Gastrocnemius medialis (tissue), 4 donors: ENCODE results near the gene PRRC2A. TPM values are rescaled to one million over a fixed set of nuclear protein-coding genes. Genes with fewer than 3 reads are reported as not detected.
A peak's percentile ranks its signal among the peaks of the same experiment; 100 is the strongest.

Experiments
- ATAC-seq, 2 donors: fragments of 150-250 bp; one replicate each; pipeline ENCODE4 v1.9.1; 2016
- DNase-seq, 2 donors: peaks; one replicate each; pipeline ENCODE4 v3.0.0-alpha.2; 2019
- H3K27ac ChIP-seq, 4 donors: fragments of 200-600 bp; sonication (generic); 1 replicate in 1 of 4; 2 replicates in 3 of 4; pipeline ENCODE4 v1.5.1; 2016 to 2018; ENCODE audit warnings: mild to moderate bottlenecking in 2 of 4, moderate library complexity in 1 of 4
- H3K27me3 ChIP-seq, 3 donors: fragments of 200-600 bp; sonication (generic) in 2 of 3; 1 replicate in 1 of 3; 2 replicates in 2 of 3; pipeline versions ENCODE4 v1.5.1 to v1.6.0; 2016 to 2019; ENCODE audit warnings: mild to moderate bottlenecking in 1 of 3, moderate library complexity in 1 of 3
- H3K36me3 ChIP-seq, 2 donors: fragments of 200-600 bp; sonication (generic) in 1 of 2; one replicate each; pipeline ENCODE4 v1.5.1; 2017 to 2018
- H3K4me1 ChIP-seq, 2 donors: fragments of 200-600 bp; sonication (generic) in 1 of 2; one replicate each; pipeline ENCODE4 v1.5.1; 2016 to 2017; ENCODE audit warnings: mild to moderate bottlenecking in 2 of 2
- H3K4me3 ChIP-seq, 4 donors: fragments of 200-600 bp; sonication (generic) in 3 of 4; 1 replicate in 1 of 4; 2 replicates in 3 of 4; pipeline ENCODE4 v1.5.1; 2016 to 2019; ENCODE audit warnings: mild to moderate bottlenecking in 2 of 4
- H3K9me3 ChIP-seq, 3 donors: fragments of 200-600 bp; sonication (generic) in 2 of 3; 1 replicate in 1 of 3; 2 replicates in 2 of 3; pipeline ENCODE4 v1.5.1; 2016 to 2019
- POLR2A ChIP-seq, 2 donors: fragments of 450-650 bp; IDR thresholded peaks; one replicate each; pipeline ENCODE4 v1.6.1; 2017; ENCODE audit warnings: antibody characterized with exemption in 2 of 2, mild to moderate bottlenecking in 2 of 2, moderate library complexity in 2 of 2
- in situ Hi-C, 4 donors: fragments of 200-750 bp; cut with MboI; loops; one replicate each; pipeline versions ENCODE4 v1.15.0 to v1.8.0; 2017; ENCODE audit warnings: low sequenced_read_pairs in 4 of 4
- intact Hi-C: fragments of 100-400 bp; cut with DNase I; formaldehyde crosslinking; loops from one replicate; pipeline ENCODE4 v1.15.1; 2023; ENCODE audit warnings: low total_unique reads
- total RNA-seq, 4 donors: library from RNA; depleted of rRNA; stranded (reverse); fragments of >200 nt; gene quantifications; one replicate each; pipeline versions ENCODE4 v1.1.0 to v1.2.3, GENCODE V29; 2016
- TF ChIP-seq, protein P1 (sequence below), 5 experiments: fragments of 450-650 bp in 3 of 5; fragments of 200-600 bp in 2 of 5; sonication (generic) in 2 of 5; IDR thresholded peaks in 4 of 5; conservative IDR thresholded peaks in 1 of 5; 1 replicate in 4 of 5; 2 replicates in 1 of 5; pipeline ENCODE4 v1.5.1; 2016 to 2019; ENCODE audit warnings: antibody characterized with exemption in 5 of 5, mild to moderate bottlenecking in 3 of 5, moderate library complexity in 3 of 5

The PRRC2A gene
- total RNA-seq, 4 donors from 2014 or later, result 38.9 to 67.7 (median 52.0) TPM

- in situ Hi-C loops, result no loop called here
These were observed 11.3 kb downstream of the PRRC2A start for GRCh38 chr6:31631681-31632278.

GRCh38 chr6:31632279-31632946 is 11.9 kb downstream of the PRRC2A start:
- peaks cover 2 to 100% of the 10 kb centered on the region in 2 donors for H3K36me3 ChIP-seq
- no peak for TF ChIP-seq POLR2A (IDR thresholded peaks at IDR 0.05)
- TF ChIP-seq, protein P1, sequence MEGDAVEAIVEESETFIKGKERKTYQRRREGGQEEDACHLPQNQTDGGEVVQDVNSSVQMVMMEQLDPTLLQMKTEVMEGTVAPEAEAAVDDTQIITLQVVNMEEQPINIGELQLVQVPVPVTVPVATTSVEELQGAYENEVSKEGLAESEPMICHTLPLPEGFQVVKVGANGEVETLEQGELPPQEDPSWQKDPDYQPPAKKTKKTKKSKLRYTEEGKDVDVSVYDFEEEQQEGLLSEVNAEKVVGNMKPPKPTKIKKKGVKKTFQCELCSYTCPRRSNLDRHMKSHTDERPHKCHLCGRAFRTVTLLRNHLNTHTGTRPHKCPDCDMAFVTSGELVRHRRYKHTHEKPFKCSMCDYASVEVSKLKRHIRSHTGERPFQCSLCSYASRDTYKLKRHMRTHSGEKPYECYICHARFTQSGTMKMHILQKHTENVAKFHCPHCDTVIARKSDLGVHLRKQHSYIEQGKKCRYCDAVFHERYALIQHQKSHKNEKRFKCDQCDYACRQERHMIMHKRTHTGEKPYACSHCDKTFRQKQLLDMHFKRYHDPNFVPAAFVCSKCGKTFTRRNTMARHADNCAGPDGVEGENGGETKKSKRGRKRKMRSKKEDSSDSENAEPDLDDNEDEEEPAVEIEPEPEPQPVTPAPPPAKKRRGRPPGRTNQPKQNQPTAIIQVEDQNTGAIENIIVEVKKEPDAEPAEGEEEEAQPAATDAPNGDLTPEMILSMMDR (IDR thresholded peaks at IDR 0.05 in 4 of 5, conservative IDR thresholded peaks at IDR 0.05 in 1 of 5), result no peak
- no peaks in the 10 kb centered on the region for H3K27me3 ChIP-seq
- no peaks in the 10 kb centered on the region for H3K9me3 ChIP-seq
- H3K4me3 ChIP-seq, result no peak overlapping the region
- peak overlapping the region in 1 of 4 donors; percentile 3 for H3K27ac ChIP-seq
- DNase-seq (no peak), ATAC-seq (no peak)
- H3K4me1 ChIP-seq, result no peaks in the 10 kb centered on the region
- intact Hi-C loops, result no loop called here
- in situ Hi-C loops, result no loop called here

More at GRCh38 chr6:31631681-31632278, 11.3 kb downstream of the PRRC2A start:
- no peaks in the 10 kb centered on the region for H3K27me3 ChIP-seq
- no peak overlapping the region for H3K4me3 ChIP-seq
- H3K4me1 ChIP-seq, result no peaks in the 10 kb centered on the region
- H3K27ac ChIP-seq, result no peak overlapping the region
- ATAC-seq, result no peak
- intact Hi-C loops, result no loop called here
- TF ChIP-seq POLR2A (IDR thresholded peaks at IDR 0.05), result no peak
- TF ChIP-seq, protein P1 (IDR thresholded peaks at IDR 0.05 in 4 of 5, conservative IDR thresholded peaks at IDR 0.05 in 1 of 5), result no peak
- no peak for DNase-seq
- H3K36me3 ChIP-seq, result peaks cover 2 to 100% of the 10 kb centered on the region in 2 donors
- H3K9me3 ChIP-seq, result no peaks in the 10 kb centered on the region

- Histone ChIP-seq H3K4me1 (no peaks in the 10 kb centered on the region), H3K36me3 (peaks cover 0 to 99% of the 10 kb centered on the region in 2 donors), H3K9me3 (no peaks in the 10 kb centered on the region), H3K27ac (no peak overlapping the region), H3K4me3 (no peak overlapping the region), H3K27me3 (no peaks in the 10 kb centered on the region)
- in situ Hi-C loops, result no loop called here
- intact Hi-C loops, result no loop called here
- DNase-seq, result no peak
- no peak for ATAC-seq
- no peak for TF ChIP-seq POLR2A (IDR thresholded peaks at IDR 0.05)
- TF ChIP-seq, protein P1 (IDR thresholded peaks at IDR 0.05 in 4 of 5, conservative IDR thresholded peaks at IDR 0.05 in 1 of 5), result no peak
These were observed 12.9 kb downstream of the PRRC2A start for GRCh38 chr6:31633447-31633846.

DNA sequence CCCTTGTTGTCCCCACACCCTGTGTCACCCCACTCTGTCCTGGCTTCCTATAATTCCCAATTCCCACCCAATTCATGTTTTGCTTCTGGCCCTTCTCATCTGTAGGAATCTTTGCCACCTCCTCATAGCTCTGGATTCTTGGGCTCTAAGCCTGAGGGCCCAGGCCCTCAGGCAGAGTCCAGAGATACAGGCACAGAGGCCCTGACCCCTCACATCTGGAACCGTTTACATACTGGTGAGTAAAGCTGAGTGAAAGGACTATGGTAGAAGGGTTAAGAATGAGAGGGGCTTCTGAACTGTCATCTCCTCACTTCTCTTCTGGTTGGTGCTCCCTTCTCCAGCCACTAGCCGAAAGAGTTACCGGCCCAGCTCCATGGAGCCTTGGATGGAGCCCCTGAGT is 13.6 kb downstream of the PRRC2A start:
- intact Hi-C loops, result no loop called here
- H3K27ac ChIP-seq, result no peak overlapping the region
- H3K27me3 ChIP-seq, result no peaks in the 10 kb centered on the region
- ATAC-seq (no peak), DNase-seq (no peak)
- in situ Hi-C loops, result no loop called here
- H3K9me3 ChIP-seq, result no peaks in the 10 kb centered on the region
- TF ChIP-seq POLR2A (IDR thresholded peaks at IDR 0.05), result no peak
- no peak overlapping the region for H3K4me3 ChIP-seq
- H3K4me1 ChIP-seq, result no peaks in the 10 kb centered on the region
- peaks cover 0 to 97% of the 10 kb centered on the region in 2 donors for H3K36me3 ChIP-seq

DNA sequence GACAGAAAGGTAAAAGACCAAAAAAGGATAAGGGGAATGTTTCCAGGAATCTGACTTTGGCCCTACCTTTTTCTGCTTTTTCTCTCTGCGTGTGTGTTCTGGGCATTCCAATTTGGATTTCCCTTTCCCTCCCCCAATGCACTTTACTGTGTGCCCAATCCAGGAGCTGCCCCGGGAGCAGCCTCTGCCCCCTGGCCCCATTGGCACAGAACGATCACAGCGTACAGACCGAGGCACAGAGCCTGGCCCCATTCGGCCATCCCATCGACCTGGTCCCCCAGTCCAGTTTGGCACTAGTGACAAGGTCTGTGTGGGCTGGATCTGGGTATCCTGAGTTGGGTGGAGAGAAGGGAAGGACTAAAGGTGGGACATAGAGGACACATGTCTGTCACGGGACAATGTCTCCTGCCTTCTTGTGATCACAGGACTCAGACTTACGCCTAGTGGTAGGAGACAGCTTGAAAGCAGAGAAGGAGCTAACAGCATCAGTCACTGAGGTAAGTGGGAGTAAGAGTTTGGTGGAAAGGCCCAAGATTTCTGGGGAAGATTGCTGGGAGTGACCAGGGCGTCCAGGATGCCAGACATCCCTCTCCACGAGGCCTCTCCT is 14.6 kb downstream of the PRRC2A start:
- H3K27me3 ChIP-seq, result no peaks in the 10 kb centered on the region
- ATAC-seq (no peak), DNase-seq (no peak)
- intact Hi-C loops (no loop called here), in situ Hi-C loops (no loop called here)
- H3K9me3 ChIP-seq, result no peaks in the 10 kb centered on the region
- H3K36me3 ChIP-seq, result peaks cover 0 to 96% of the 10 kb centered on the region in 2 donors
- no peaks in the 10 kb centered on the region for H3K4me1 ChIP-seq
- no peak overlapping the region for H3K27ac ChIP-seq
- H3K4me3 ChIP-seq, result no peak overlapping the region
- TF ChIP-seq, protein P1 (IDR thresholded peaks at IDR 0.05 in 4 of 5, conservative IDR thresholded peaks at IDR 0.05 in 1 of 5), result no peak
- no peak for TF ChIP-seq POLR2A (IDR thresholded peaks at IDR 0.05)
